HG02970 (cell line): ENCODE measurements around the gene GRIPAP1.

Experiments used
- ATAC-seq: cut with Tn5 transposase; IDR thresholded peaks from one replicate; pipeline ENCODE4 v1.9.1; 2021; ENCODE audit warnings: mild to moderate bottlenecking, moderate library complexity, moderate number of reproducible peaks; ENCODE audit not compliant: unreplicated experiment, low FRiP score

GRIPAP1 gene, protein sequence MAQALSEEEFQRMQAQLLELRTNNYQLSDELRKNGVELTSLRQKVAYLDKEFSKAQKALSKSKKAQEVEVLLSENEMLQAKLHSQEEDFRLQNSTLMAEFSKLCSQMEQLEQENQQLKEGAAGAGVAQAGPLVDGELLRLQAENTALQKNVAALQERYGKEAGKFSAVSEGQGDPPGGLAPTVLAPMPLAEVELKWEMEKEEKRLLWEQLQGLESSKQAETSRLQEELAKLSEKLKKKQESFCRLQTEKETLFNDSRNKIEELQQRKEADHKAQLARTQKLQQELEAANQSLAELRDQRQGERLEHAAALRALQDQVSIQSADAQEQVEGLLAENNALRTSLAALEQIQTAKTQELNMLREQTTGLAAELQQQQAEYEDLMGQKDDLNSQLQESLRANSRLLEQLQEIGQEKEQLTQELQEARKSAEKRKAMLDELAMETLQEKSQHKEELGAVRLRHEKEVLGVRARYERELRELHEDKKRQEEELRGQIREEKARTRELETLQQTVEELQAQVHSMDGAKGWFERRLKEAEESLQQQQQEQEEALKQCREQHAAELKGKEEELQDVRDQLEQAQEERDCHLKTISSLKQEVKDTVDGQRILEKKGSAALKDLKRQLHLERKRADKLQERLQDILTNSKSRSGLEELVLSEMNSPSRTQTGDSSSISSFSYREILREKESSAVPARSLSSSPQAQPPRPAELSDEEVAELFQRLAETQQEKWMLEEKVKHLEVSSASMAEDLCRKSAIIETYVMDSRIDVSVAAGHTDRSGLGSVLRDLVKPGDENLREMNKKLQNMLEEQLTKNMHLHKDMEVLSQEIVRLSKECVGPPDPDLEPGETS

DNA sequence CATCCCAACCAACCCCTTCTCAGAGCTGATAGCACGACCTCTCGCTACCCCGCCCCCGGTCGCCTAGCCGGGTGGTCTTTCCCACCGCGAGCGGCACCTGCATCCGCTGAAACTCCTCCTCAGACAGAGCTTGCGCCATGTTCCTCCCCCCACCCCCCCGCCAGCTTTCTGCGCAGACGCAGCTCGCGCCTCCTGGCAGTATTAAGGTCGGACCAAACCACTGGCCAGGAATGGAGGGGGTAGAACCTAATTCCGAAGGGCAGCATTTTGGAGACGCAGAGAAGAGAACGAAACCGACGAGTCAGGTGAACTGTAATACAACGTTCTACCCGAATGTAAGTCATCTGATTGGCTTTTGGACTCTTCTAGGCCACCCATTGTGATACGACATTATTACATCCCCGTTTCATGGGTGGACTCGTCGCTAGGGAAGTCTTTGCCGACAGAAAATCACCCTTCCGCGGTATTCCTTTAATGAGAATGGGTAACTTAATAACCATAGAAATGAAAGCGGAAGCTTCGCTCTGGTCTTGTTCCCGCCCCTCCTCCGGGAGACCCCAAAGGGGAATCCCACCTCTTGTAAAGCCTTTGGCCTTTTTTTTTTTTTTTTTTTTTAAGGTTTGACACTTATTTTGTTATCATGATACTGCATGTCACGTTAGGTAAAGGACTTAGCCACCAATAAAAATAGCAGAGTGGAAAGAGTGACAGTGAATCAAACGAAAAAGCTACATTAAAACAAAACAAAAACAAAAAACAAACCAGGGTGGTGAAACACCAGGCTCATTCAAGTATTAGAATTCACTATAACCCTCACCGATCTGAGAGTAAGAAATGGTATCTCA is at the start of gene GRIPAP1:
TSS of gene GRIPAP1 (minus strand) at position 174 of the 845 bp plus-strand sequence. CDS start at position 139, 35 bp downstream.
- peak; percentile 81 for ATAC-seq

DNA sequence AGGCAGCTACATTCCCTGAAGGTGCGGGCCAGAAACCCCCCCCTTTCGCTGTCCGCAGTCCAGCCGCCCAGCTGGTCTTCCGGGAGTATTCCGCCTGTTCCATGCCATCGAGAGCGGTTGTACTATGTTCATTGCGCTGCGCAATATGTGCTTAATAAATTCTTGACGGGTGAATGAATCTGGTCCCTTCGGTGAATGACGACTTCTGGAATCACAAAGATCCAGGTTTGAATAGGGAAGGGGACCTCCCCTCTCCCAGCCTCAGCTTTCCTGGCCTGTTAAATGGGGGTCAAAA is 41.9 kb upstream of the GRIPAP1 start:
- ATAC-seq = no peak

DNA sequence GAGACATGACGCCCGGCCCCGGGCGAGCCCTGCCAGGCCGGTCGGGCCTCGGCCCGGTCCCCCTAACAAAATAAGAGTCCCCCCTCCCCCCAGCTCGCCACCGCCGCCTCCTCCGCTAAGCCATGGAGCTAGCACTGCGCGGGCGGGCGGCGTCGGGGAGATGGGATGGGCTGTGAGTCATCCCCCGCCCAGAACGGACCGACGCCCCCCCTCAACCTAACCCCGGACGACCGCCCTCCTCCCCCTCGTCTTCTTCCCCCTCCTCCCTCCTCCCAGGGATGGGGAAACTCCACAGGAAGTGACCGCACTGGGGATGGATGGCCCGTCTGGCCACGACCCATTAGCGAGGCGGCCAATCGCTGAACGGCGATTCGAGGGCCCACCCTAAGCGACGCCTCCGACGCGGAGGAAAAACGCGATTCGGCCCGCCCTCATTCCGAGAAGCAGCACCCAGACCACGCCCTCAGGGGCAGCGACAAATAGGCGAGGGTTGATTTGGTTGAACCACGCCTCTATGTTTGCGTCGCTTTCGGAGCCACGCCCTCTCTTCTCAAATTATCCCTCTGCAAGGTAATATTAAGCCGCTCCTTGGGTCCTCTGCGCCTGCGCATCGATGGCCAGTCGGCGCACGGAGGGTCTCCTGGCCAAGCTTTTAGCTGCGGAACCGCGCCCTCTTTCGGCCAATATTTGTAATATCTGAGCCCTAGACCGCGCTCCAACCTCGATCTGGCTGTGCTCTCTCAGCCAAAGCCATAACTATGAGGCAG is 41.3 kb upstream of the GRIPAP1 start, which contains the start of gene TFE3:
TSS of gene TFE3 (minus strand) at position 138 of the 767 bp plus-strand sequence. CDS start at position 7, 131 bp downstream.
- peak; percentile 82 for ATAC-seq

DNA sequence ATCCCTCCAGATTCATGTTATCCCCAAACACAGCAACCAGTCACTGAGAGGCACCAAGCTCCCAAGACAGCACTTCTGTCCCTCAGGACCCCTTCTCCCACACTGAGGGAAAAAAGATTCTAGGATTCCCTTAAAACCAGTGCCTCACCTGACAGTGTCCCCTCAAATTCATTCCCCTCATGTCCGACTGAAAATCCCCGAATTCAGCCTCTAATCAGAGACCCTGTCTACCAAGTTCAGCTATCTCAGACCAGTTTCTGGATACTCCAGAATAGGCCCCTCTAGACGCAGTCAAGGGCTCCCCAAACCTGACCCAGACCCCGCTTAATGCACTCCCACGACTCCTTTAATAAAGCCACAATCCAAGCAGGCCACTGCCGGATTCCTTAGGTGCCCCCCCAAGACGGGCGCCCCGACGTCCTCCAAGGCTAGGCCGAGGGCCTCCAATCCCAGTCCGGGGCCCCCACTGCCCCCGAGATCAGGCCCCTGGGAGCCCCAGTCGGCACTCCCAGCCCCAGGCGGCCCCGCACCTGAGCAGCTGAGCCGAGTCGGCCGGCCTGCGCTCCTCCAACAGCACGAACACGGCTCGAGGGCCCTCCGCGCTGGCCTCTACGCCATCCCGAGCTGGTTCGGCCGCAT is 40.6 kb upstream of the GRIPAP1 start:
- ATAC-seq = peak; percentile 7

DNA sequence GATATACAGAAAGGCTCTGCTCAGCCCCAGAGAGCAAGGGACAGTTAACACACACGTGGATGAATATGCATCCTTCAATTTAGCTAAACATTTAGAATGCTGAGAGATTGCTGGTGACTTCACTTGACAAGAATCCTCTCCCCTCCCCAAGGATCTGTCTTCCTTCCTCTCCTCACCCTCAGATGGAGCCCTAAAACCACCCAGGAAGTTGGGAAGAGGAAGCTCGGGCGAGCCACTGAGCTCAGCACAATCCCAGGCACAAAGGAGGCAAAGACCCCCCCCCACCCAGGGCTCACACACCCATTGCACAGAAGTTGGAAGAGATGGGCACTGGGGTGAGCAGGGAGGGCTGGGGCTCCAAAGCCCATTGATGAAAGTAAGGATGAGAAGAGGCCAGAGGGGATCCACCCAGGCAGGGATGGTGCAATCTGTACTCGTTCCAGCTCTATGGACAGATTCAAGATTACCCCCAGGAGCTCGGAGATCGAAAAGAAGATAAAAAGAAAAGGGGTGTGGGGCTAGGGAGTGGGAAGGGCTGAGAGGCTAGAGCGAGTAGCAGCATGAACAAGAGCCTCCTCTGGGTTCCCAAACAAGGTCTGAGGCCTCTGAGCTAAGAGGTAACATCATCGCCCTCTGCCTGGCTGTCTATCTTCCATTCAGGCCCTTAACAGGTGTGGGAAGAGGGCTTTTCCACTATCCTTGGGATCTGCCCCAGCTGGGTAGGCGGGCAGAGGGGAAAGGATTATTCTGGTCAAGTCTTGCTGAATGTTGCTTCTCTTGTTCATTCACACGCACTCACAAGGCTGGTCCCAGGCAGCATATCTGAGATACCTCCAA is 39.9 kb upstream of the GRIPAP1 start:
- ATAC-seq = no peak

DNA sequence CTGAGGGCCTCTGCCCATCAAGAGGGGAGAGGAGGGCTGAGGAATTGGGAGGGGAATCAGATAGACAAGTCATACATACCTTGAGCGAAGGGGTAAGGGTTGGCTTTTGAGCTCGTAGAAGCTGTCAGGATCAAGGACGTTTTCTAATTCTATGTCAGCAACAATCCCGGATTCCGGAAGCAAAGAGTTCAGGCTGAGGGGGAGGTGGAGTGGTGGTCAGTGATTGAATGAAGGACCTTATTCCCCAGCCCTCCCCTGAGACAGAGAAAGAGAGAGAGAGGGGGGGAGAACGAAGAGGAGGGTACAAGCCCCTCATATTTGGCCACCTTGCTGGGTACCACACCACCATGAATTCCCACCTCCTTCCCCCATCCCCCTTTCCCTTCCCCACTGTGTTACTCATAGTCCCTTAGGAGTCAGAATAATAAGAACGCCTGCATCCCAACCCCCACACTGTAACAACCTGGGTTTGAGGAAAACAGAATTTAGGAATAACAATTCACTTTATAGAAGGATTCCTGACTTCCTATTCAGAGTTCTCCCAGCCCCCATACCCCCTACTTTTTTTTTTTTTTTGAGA is 38.4 kb upstream of the GRIPAP1 start:
- no peak for ATAC-seq

DNA sequence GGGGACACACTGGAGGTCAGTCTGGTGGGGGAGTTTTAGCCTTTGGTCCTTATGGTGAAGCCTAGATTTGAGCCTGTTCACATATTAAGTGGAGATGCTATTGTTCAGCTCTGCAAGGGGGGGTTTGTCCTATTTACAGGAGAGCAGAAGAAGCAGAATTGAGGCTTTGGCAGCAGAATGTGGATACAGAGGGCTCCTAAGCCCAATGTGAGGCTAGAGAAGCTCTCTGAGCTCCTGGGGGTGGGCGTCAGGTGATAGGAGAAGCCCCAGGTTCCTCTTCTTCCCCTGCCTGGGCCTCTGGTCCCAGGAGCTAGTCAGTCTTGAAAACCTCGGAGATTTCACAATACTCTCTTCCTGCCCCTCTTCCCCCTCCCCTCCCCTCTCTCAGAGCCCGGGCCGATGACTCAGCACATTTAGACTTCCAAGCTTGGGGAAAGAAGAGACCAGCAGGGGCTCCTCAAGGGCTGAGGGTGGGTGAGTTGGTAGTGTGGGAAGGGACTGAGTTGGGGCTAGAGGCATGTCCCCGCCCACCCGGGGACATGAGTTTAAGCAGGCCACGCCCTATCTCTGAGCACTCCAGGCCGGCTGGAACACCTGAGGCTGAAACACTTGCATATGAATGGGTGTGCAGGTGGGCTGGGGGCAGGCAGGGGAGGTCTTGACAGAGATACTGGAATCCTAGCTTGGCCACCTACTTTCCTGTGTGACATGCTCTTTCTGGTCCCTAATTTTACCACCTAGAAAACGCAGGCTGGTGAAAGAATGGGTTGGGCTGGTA is 37.7 kb upstream of the GRIPAP1 start:
- no peak for ATAC-seq

DNA sequence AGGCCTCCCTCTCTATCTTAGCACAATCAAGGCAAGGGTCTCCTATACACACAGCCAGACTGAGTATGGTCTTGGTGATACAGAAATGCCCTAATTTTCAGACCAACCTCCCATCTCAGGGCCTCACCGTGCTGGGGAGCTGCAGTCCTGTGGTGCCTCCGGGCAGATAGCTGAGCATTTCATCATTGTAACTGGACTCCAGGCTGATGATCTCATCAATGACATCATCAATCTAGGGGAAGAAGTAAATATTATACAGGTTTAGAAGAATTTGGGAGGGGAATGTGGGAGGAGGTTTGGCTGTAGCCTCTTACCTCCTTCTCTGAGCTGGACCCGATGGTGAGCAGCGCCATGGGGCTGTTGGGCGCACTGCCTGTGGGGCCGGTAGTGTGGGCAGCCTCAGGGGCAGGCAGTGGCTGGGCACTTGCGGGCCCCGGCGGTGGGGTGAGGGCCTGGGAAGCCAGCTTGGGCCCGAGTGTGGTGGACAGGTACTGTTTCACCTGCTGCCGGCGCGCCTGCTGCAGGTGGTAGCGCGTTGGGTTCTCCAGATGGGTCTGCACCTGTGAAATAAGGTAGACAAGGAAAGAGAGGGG is 35.9 kb upstream of the GRIPAP1 start:
- ATAC-seq = no peak

DNA sequence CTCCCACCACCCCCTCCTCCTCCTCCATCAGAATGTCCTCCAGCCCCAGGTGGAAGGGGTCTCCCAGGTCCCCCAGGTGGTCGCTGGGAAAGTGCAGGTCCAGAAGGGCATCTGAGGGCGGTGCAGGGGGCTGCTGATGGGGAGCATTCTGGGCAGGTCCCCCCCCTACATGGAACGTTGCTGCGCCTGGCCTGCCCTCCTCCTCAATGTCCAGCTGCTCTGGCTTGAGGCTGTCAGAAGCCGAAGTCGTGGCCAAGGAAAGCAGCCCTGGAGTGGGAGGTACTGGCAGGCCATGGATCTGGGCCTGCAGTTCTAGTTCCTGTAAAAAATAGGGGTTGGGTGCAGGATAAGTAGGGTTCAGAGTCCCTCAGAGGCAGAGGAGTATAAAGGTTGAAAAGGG is 28.2 kb upstream of the GRIPAP1 start:
- ATAC-seq = no peak

DNA sequence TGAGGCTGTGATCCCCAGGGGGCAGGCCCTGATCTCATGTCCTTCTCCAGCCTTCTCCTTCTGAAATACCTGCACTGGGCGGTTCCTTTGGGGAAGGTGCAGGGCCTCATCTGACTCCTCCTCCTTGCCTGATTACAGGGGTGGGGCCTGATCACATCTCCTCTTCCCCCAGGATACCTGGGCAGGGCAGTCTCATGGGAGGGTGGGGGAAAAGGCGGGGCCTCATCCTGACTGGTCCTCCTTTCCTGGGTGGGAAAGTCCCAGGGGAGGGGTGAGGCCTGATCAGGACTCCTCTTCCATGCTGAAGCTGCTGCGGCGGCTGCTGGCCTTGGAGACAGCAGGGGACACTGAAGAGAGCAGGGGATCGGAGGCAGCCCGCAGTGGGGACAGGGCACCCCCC is 27.8 kb upstream of the GRIPAP1 start:
- no peak for ATAC-seq

DNA sequence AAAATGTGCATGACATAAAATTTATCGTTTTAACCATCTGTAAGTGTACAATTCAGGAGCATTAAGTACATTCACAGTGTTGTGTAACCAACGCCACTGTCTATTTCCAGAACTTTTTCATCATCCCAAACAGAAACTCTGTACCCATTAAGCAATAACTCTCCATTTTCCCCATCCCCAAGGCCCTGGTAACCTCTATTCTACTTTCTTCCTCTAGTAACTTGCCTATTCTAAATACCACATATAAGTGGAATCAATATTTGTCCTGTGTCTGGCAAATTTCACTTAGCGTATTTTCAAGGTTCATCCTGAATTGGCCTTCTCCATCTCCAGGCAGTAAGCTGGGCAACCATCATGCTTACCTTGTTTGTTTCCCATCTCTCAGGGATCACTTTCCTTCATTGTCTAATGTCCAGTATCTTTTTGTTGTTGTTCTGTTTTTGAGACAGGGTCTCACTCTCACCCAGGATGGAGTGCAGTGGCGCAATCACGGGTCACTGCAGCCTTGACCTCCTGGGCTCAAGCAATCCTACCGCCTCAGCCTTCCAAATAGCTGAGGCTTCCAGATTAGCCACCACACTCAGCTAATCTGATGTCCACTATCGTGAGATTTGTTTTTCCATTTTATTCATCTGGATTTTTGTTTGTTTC is 17.7 kb upstream of the GRIPAP1 start:
- no peak for ATAC-seq

DNA sequence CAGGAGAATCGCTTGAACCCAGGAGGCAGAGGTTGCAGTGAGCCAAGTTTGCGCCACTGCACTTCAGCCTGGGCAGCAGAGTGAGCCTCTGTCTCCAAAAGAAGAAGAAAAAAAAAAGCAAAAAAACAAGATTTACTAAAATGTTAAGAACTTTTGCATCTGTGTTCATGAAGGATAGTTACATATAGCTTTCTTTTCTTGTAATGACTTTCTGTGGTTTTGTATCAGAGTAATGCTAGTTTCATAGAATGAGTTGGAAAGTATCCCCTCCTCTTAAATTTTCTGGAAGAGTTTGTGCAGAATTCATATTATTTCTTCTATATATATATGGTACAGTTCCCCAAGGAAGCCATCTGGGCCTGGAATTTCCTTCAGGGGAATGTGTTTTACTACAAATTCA is 17.0 kb upstream of the GRIPAP1 start:
- ATAC-seq = no peak

DNA sequence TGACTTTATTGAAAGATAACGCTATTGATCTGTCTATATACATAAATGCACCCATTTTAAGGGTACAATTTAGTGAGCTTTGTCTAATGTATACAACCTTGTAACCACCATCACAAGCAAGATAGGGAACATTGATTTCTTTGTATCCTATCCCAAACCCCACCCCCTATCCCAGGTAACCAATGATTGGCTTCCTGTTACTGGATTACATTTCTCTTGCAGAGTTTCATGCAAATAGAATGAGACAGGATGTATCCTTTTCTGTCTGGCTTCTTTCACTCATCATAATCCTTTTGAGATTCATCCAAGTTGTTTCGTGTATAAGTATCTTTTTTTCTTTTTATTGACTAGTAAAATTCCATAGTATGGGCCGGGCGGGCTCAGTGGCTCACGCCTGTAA is 1.6 kb upstream of the GRIPAP1 start:
- ATAC-seq = no peak

DNA sequence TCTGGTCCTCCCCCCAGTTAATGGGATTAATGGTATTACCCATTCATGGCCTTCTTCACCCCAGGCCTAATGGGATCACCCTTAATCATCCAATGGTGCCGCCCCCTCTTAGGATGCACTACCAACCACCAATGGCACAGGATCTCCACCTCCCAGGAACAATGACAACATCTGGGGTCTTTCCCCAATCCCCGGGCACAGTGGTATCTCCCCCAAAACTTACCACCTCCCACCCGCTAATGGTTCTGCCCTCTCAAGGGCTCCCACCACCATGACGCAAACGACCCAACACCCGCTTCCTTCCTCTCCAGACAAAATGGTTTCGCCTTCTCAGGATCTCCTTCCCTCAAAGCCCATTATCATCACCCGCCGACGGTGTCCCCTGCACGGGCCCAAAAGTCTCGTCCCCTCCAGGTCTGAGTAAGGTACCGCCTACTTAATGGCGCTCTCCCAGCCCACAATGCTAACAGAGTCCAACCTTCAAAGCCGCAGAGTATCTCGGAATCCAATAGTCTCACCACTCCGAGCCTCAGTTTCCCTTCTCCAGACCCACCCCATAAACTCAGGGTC is 458 bp downstream of the GRIPAP1 start:
- peak; percentile 11 for ATAC-seq

DNA sequence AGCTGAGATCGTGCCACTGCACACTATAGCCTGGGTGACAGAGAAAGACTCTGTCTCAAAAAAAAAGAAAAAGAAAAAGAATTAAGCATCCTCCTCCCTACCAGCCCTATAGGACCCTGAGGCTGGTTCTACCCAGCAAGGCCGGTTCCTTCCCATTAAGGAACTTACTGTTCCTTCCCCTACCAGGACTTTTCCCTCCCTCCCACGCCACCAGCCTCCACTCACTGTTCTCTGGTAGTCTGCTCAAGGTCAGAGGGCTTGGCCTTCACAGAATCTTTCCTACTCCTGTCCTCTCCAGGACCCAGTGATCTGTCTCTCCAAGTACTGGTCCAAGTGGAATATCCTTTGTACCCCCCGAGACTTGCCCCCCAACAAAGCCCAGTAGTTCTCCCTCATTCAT is 1.4 kb downstream of the GRIPAP1 start:
- ATAC-seq = no peak

DNA sequence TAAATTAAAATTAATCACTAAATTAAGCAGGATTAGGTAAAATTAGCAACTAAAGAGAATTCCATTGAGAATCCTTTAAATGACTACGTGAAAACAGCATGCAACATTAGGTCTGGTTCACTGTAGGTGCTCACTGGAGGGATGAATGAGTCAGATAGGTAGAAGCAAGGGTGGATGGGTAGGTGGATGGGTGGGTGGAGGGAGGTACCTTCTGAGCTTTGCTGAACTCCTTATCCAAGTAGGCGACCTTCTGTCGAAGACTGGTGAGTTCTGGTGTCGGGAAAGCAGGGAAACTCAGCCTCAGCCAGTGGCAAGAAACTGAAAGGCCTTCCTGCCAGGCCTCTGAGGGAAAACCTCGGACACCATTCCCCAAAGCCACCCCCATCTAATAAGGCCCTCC is 3.0 kb downstream of the GRIPAP1 start:
- no peak for ATAC-seq
